Activated CD4-positive, alpha-beta T cell treated with anti-CD3 and anti-CD28 coated beads for 36 hours (primary cell): ENCODE data around the gene NFASC. TPM values are rescaled to one million over a fixed set of nuclear protein-coding genes. Genes with fewer than 3 reads are reported as not detected.

Source experiments
- ATAC-seq: fragments of 200-7000 bp; cut with Tn5 transposase; one replicate; pipeline ENCODE4 v1.10.0; 2021; ENCODE audit warnings: mild to moderate bottlenecking, moderate library complexity
- CTCF ChIA-PET: fragments of 350-600 bp; sonication (Branson Sonifier 250); formaldehyde crosslinking; loops from one replicate; lab custom pipeline; 2021; ENCODE audit warnings: antibody characterized with exemption; lab: Charles Lee
- POLR2A ChIA-PET: fragments of 350-600 bp; sonication (Branson Sonifier 250); formaldehyde crosslinking; loops from one replicate; lab custom pipeline; 2021; ENCODE audit warnings: antibody characterized with exemption, inconsistent platforms; lab: Charles Lee
- DNase-seq: peaks from one replicate; pipeline ENCODE4 v3.0.0-alpha.2; 2020
- H3K27ac Mint-ChIP-seq: one replicate; pipeline ENCODE4 v1.8.0; 2021; ENCODE audit warnings: mixed read lengths
- H3K27me3 Mint-ChIP-seq: one replicate; pipeline ENCODE4 v1.8.0; 2021; ENCODE audit warnings: mixed read lengths
- H3K36me3 Mint-ChIP-seq: one replicate; pipeline ENCODE4 v1.8.0; 2021; ENCODE audit warnings: low read depth, mixed read lengths
- H3K4me1 Mint-ChIP-seq: one replicate; pipeline ENCODE4 v1.8.0; 2021; ENCODE audit warnings: mixed read lengths
- H3K4me3 Mint-ChIP-seq: one replicate; pipeline ENCODE4 v1.8.0; 2021; ENCODE audit warnings: mild to moderate bottlenecking, moderate library complexity, mixed read lengths
- H3K9me3 Mint-ChIP-seq: one replicate; pipeline ENCODE4 v1.8.0; 2021; ENCODE audit warnings: low read depth, mixed read lengths
- intact Hi-C, 2 experiments: fragments of 100-400 bp; cut with DNase I in 1 of 2; cut with micrococcal nuclease in 1 of 2; formaldehyde crosslinking; loops; one replicate each; pipeline versions ENCODE4 v1.14.2 to v1.15.1; 2022 to 2024; cut with DNase I, micrococcal nuclease
- total RNA-seq, 2 experiments: library from RNA; stranded (reverse); gene quantifications; one replicate each; pipeline ENCODE4 v1.2.3, GENCODE V29; 2021

NFASC gene
- total RNA-seq, 2 experiments from 2014 or later: 0.33 to 0.48 TPM

GRCh38 chr1:204928671-204929486 is 58.2 kb downstream of the NFASC start:
- Mint-ChIP-seq H3K4me1 (no peaks in the 10 kb centered on the region), H3K27ac (no peak overlapping the region), H3K4me3 (no peak overlapping the region), H3K9me3 (no peaks in the 10 kb centered on the region), H3K36me3 (no peaks in the 10 kb centered on the region), H3K27me3 (peaks cover 2% of the 10 kb centered on the region)
- ChIA-PET POLR2A (no interaction called here), CTCF (interaction anchor here (0.6 to 0.9 kb wide), 2 partner anchors 12 to 398 kb away, joined by 4 read pairs; no protein-coding TSS in a partner anchor)
- DNase-seq: no peak
- no peak for ATAC-seq
- intact Hi-C loops: no loop called here

DNA sequence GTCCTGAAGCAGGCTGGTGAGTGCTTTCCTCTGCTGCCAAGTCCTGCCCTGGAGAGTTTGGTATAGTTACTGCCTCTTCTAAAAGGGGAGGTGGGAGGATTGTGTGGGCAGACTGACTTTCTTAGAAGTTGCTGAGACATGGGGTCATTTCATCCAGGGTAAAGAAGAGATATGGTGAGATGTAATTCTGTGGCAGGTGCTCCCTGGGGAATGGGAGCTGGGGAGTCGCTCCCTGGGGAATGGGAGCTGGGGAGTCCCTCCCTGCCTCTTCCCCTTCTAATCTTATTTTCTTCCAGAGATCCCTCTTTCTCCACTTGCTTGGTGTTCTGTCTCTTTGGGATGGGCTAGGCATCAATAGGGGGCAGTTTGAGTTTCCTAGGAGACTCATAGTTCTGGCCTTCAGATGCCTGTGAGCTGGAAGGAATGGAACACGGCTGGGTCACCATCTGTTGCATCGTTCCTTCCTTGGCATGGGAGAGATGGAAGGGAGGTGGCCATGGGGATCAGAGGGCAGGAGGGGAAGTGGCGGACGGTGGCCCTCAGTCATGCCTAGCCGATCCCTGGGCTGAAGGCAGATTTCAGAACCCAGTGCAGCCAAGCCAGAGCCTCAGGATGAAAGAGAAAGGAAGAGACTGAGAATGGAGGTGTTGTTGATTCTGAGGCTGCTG is 59.0 kb downstream of the NFASC start:
- ChIA-PET POLR2A (no interaction called here), CTCF (interaction anchor here (0.9 kb wide), 2 partner anchors 11 to 12 kb away, joined by 4 read pairs; no protein-coding TSS in a partner anchor)
- no peaks in the 10 kb centered on the region for H3K36me3 Mint-ChIP-seq
- no peaks in the 10 kb centered on the region for H3K4me1 Mint-ChIP-seq
- peaks cover 2% of the 10 kb centered on the region for H3K27me3 Mint-ChIP-seq
- no peak overlapping the region for H3K4me3 Mint-ChIP-seq
- DNase-seq (no peak), ATAC-seq (no peak)
- no peaks in the 10 kb centered on the region for H3K9me3 Mint-ChIP-seq
- H3K27ac Mint-ChIP-seq: no peak overlapping the region
- intact Hi-C loops: no loop called here

GRCh38 chr1:204930155-204930523 is 59.5 kb downstream of the NFASC start:
- ChIA-PET CTCF (interaction anchor here (0.9 kb wide), 1 partner anchor 11 kb away, joined by 4 read pairs; no protein-coding TSS in a partner anchor), POLR2A (no interaction called here)
- ATAC-seq: no peak

DNA sequence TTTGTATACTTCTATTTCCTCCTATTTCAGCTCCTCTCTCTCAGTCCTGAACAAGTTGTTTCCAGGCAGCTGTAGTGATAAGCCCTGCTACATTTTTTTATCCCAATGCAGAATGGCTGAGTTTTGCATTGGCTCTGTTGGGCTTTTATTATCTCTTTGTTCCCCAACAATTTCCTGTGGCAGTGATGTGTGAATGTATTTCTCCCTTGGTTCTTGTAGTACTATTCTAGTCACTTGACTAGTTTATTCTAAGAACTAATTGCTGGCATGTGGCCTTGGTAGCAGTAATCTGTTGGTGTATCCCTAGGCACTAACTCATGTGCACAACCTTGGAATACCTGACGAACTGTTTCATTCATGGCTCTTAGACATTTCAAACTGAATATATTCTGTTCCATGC is 60.7 kb downstream of the NFASC start:
- intact Hi-C loops: no loop called here
- Mint-ChIP-seq H3K4me3 (no peak overlapping the region), H3K27me3 (peaks cover 2% of the 10 kb centered on the region), H3K4me1 (no peaks in the 10 kb centered on the region), H3K27ac (no peak overlapping the region), H3K36me3 (no peaks in the 10 kb centered on the region), H3K9me3 (no peaks in the 10 kb centered on the region)
- POLR2A ChIA-PET: no interaction called here
- CTCF ChIA-PET: interaction anchor here (0.8 kb wide), 1 partner anchor 10 kb away, joined by 4 read pairs; no protein-coding TSS in a partner anchor
- no peak for DNase-seq
- ATAC-seq: no peak

More at GRCh38 chr1:204930155-204930523, 59.5 kb downstream of the NFASC start:
- Mint-ChIP-seq H3K27me3 (peaks cover 2% of the 10 kb centered on the region), H3K27ac (no peak overlapping the region), H3K4me1 (no peaks in the 10 kb centered on the region), H3K9me3 (no peaks in the 10 kb centered on the region), H3K4me3 (no peak overlapping the region), H3K36me3 (no peaks in the 10 kb centered on the region)
- DNase-seq: no peak
- intact Hi-C loops: no loop called here

DNA sequence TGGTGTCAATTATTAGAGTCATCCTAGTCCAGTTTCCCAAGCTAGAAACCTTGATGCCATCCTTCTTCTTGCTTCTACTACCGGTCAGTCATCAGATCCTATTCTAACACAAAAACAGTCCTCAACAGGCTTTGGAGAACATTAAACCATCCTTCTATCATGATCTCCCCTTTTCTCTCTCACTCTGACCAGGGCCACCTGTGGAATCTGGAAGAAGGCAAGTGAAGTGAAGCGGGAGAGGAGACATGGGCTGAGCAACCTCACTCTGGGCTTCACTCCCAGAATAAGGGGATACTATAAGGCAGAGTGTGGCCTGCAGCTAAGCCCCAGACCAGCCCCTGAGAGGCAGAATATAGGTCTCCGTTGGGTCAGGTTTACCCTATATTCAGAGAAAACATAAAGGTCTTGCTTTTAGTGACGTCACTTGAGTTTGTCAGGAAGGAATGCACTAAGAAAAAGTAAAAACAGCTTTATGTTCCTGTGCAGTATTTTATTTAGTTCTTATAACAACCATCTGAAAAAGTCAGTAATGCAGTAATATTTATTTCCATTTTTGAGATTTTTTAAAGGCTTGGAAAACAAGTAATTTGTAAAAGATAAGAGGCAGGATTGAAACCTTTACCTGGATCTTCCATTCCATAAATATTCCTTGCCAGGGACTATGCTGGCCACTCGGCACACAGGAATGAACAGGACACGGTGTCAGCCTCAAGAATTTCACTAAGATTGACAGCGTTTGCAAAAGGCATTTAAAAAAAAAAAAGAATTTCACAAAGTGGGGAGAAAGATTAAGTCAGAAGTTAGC is 61.3 kb downstream of the NFASC start:
- DNase-seq (no peak), ATAC-seq (no peak)
- Mint-ChIP-seq H3K9me3 (no peaks in the 10 kb centered on the region), H3K4me3 (no peak overlapping the region), H3K27ac (no peak overlapping the region), H3K27me3 (peaks cover 6% of the 10 kb centered on the region), H3K36me3 (no peaks in the 10 kb centered on the region), H3K4me1 (no peaks in the 10 kb centered on the region)
- ChIA-PET CTCF (interaction anchor here (0.6 kb wide), 1 partner anchor 9 kb away, joined by 3 read pairs; no protein-coding TSS in a partner anchor), POLR2A (no interaction called here)
- intact Hi-C loops: no loop called here

- ChIA-PET POLR2A (no interaction called here), CTCF (no interaction called here)
- ATAC-seq (no peak), DNase-seq (no peak)
- Mint-ChIP-seq H3K36me3 (no peaks in the 10 kb centered on the region), H3K9me3 (no peaks in the 10 kb centered on the region), H3K4me3 (no peak overlapping the region), H3K4me1 (no peaks in the 10 kb centered on the region), H3K27ac (no peak overlapping the region), H3K27me3 (peaks cover 7% of the 10 kb centered on the region)
- intact Hi-C loops: no loop called here
Measured at GRCh38 chr1:204932573-204932909, 61.9 kb downstream of the NFASC start.

- Mint-ChIP-seq H3K36me3 (no peaks in the 10 kb centered on the region), H3K9me3 (no peaks in the 10 kb centered on the region), H3K4me3 (no peak overlapping the region), H3K27me3 (peaks cover 7% of the 10 kb centered on the region), H3K4me1 (no peaks in the 10 kb centered on the region), H3K27ac (no peak overlapping the region)
- DNase-seq (no peak), ATAC-seq (no peak)
- ChIA-PET CTCF (no interaction called here), POLR2A (no interaction called here)
- intact Hi-C loops: no loop called here
Measured at GRCh38 chr1:204935155-204935554, 64.5 kb downstream of the NFASC start.

DNA sequence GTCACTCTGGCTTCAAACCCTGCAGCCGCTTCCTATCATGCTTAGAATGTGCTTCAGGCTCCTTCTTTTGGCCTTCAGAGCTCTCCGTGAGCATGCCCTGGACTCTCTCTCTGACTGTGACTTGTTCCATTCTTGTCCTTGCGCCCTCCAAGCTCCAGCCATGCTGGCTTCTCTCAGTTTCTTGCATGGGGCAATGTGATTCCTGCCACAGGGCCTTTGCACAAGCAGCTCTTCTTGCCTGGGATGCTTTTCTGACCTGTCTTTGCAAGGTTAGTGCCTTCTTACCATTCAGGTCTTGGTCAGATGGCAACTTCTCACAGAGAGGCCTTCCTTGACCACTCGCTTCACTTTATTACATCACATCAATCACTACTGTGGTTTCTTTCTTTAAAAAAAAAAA is 66.1 kb downstream of the NFASC start:
- ChIA-PET POLR2A (no interaction called here), CTCF (interaction anchor here (1.7 kb wide), 1 partner anchor 130 kb away, joined by 5 read pairs; no protein-coding TSS in a partner anchor)
- Mint-ChIP-seq H3K4me3 (no peak overlapping the region), H3K9me3 (no peaks in the 10 kb centered on the region), H3K27ac (no peak overlapping the region), H3K27me3 (peaks cover 7% of the 10 kb centered on the region), H3K36me3 (no peaks in the 10 kb centered on the region), H3K4me1 (no peaks in the 10 kb centered on the region)
- no peak for ATAC-seq
- intact Hi-C loops: no loop called here
- DNase-seq: no peak

- Mint-ChIP-seq H3K27ac (no peak overlapping the region), H3K36me3 (no peaks in the 10 kb centered on the region), H3K27me3 (peaks cover 7% of the 10 kb centered on the region), H3K4me1 (no peaks in the 10 kb centered on the region), H3K4me3 (no peak overlapping the region), H3K9me3 (no peaks in the 10 kb centered on the region)
- intact Hi-C loops: no loop called here
- ChIA-PET POLR2A (interaction anchor here (0.7 kb wide), 1 partner anchor 135 kb away, joined by 3 read pairs; no protein-coding TSS in a partner anchor), CTCF (interaction anchor here (0.7 to 1.7 kb wide), 3 partner anchors 9 to 315 kb away, joined by 3 to 5 read pairs (median 3); no protein-coding TSS in a partner anchor)
- DNase-seq (no peak), ATAC-seq (no peak)
Measured at GRCh38 chr1:204937901-204938300, 67.2 kb downstream of the NFASC start.

DNA sequence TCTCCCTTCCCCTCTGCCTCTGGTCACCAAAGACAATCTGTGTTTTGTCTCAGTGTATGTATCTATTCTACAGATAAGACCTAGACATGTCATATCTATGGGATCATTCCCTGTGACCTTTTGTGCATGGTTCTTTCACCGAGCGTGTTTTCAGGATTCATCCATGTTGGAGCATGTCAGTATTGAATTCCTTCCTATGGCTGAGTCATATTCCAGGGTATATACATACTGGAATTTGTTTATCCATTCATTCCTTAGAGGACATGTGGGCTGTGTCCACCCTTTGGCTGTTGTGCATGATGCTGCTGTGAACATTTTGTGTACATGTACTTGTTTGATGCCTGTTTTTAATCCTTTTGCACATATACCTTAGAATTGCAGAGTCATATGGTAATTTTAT is 69.9 kb downstream of the NFASC start:
- intact Hi-C loops: loop anchor here in 1 of 2 experiments (5.0 kb wide), 1 partner anchor 113 kb away; no protein-coding TSS in a partner anchor
- no peaks in the 10 kb centered on the region for H3K4me1 Mint-ChIP-seq
- no peak overlapping the region for H3K27ac Mint-ChIP-seq
- peaks cover 7% of the 10 kb centered on the region for H3K27me3 Mint-ChIP-seq
- POLR2A ChIA-PET: no interaction called here
- CTCF ChIA-PET: interaction anchor here (0.6 to 2.2 kb wide), 8 partner anchors 11 to 1017 kb away, joined by 3 to 11 read pairs (median 4); no protein-coding TSS in a partner anchor
- DNase-seq (no peak), ATAC-seq (no peak)
- H3K9me3 Mint-ChIP-seq: no peaks in the 10 kb centered on the region
- H3K4me3 Mint-ChIP-seq: no peak overlapping the region
- no peaks in the 10 kb centered on the region for H3K36me3 Mint-ChIP-seq
